Endodermal cell (in vitro differentiated cells): ENCODE data around the gene CASK. TPM values are rescaled to one million over a fixed set of nuclear protein-coding genes. Genes with fewer than 3 reads are reported as not detected.

Source experiments
- DNase-seq: peaks from one replicate; pipeline ENCODE4 v3.0.0-alpha.2; 2017
- H3K27ac ChIP-seq: 2 replicates; pipeline ENCODE4 v1.5.1; 2013; ENCODE audit warnings: mild to moderate bottlenecking, low read depth, low read length, moderate library complexity
- H3K27me3 ChIP-seq: 2 replicates; pipeline ENCODE4 v1.6.1; 2013; ENCODE audit warnings: mild to moderate bottlenecking, low read length, moderate library complexity; ENCODE audit not compliant: insufficient read depth, control insufficient read depth, poor library complexity, severe bottlenecking
- H3K36me3 ChIP-seq: 2 replicates; pipeline ENCODE4 v1.7.0; 2013; ENCODE audit warnings: mild to moderate bottlenecking, low read length, moderate library complexity; ENCODE audit not compliant: control insufficient read depth, insufficient read depth
- H3K4me1 ChIP-seq: one replicate; pipeline ENCODE4 v1.7.0; 2013; ENCODE audit warnings: low read length; ENCODE audit not compliant: control insufficient read depth, insufficient read depth
- H3K4me3 ChIP-seq: 2 replicates; pipeline ENCODE4 v1.5.1; 2013; ENCODE audit warnings: mild to moderate bottlenecking, low read length, moderate library complexity
- H3K9ac ChIP-seq: 2 replicates; pipeline ENCODE4 v1.6.1; 2013; ENCODE audit warnings: mild to moderate bottlenecking, low read length, moderate library complexity; ENCODE audit not compliant: poor library complexity, severe bottlenecking; ENCODE audit errors: extremely low read depth
- H3K9me3 ChIP-seq: 2 replicates; pipeline ENCODE4 v1.6.1; 2013; ENCODE audit warnings: mild to moderate bottlenecking, low read length, moderate library complexity; ENCODE audit not compliant: control insufficient read depth
- H3K27ac Mint-ChIP-seq: 2 replicates; pipeline ENCODE4 v1.8.0; 2020; ENCODE audit warnings: mixed read lengths
- H3K27me3 Mint-ChIP-seq: 2 replicates; pipeline ENCODE4 v1.8.0; 2021; ENCODE audit warnings: mild to moderate bottlenecking, mixed read lengths; ENCODE audit not compliant: insufficient read depth
- H3K36me3 Mint-ChIP-seq: 2 replicates; pipeline ENCODE4 v1.8.0; 2020; ENCODE audit warnings: low read depth, mixed read lengths
- H3K4me1 Mint-ChIP-seq: 2 replicates; pipeline ENCODE4 v1.8.0; 2020; ENCODE audit warnings: mixed read lengths
- H3K4me3 Mint-ChIP-seq: 2 replicates; pipeline ENCODE4 v1.8.0; 2020; ENCODE audit warnings: mild to moderate bottlenecking, moderate library complexity, mixed read lengths
- H3K9me3 Mint-ChIP-seq: 2 replicates; pipeline ENCODE4 v1.8.0; 2020; ENCODE audit warnings: mild to moderate bottlenecking, mixed read lengths
- WGBS, 2 experiments: methylation state at CpG; one replicate each; pipeline versions ENCODE4 v1.1.5 to v1.1.7; 2013; ENCODE audit warnings: missing lambda C conversion rate in 2 of 2, mixed read lengths in 1 of 2; ENCODE audit not compliant: insufficient coverage in 1 of 2, insufficient read length in 1 of 2; 5-methylcytosine and 5-hydroxymethylcytosine counted together
- total RNA-seq, 2 donors: library from RNA; stranded (reverse); fragmentation: NEBNext Ultra II Directional in 1 of 2; extraction: Animal tissue kit (Norgen Biotek cat#: 25700) in 1 of 2; gene quantifications; 2 replicates in 1 of 2; 3 replicates in 1 of 2; pipeline ENCODE4 v1.2.1, GENCODE V29; 2021
- TF ChIP-seq, protein P1 (sequence below): fragments of 200-600 bp; sonication (generic); conservative IDR thresholded peaks from 2 replicates; pipeline ENCODE4 v1.5.0; 2021; ENCODE audit warnings: antibody characterized with exemption, mild to moderate bottlenecking

CASK gene
- total RNA-seq, 2 donors from 2014 or later, result 79.1 to 87.1 TPM

DNA sequence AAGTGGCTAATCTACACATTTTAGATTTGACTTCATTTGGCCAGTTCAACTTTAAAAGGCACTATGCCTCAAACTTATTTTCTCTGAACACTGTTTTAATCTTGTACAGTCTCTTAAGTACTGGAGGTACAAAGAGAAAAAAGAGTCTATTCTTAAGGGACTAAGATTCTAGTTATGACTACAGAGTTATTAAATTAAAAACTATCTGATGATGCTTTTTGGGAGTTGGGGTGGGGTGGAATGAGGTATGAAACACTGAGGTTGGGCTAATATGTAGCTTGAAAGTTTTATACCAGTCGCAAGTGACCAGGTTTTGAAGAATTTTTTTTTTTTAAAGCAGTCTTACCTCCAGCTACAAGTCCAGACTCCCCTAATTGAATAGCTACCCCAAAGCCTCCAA lies 252.3 kb downstream of the CASK start:
- TF ChIP-seq, protein P1, sequence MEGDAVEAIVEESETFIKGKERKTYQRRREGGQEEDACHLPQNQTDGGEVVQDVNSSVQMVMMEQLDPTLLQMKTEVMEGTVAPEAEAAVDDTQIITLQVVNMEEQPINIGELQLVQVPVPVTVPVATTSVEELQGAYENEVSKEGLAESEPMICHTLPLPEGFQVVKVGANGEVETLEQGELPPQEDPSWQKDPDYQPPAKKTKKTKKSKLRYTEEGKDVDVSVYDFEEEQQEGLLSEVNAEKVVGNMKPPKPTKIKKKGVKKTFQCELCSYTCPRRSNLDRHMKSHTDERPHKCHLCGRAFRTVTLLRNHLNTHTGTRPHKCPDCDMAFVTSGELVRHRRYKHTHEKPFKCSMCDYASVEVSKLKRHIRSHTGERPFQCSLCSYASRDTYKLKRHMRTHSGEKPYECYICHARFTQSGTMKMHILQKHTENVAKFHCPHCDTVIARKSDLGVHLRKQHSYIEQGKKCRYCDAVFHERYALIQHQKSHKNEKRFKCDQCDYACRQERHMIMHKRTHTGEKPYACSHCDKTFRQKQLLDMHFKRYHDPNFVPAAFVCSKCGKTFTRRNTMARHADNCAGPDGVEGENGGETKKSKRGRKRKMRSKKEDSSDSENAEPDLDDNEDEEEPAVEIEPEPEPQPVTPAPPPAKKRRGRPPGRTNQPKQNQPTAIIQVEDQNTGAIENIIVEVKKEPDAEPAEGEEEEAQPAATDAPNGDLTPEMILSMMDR, result no peak
- Mint-ChIP-seq H3K4me1 (peaks cover 9% of the 10 kb centered on the region), H3K27ac (no peak overlapping the region), H3K36me3 (peaks cover 3% of the 10 kb centered on the region), H3K27me3 (no peaks in the 10 kb centered on the region), H3K4me3 (no peak overlapping the region), H3K9me3 (peaks cover 24% of the 10 kb centered on the region)
- Histone ChIP-seq H3K9me3 (no peaks in the 10 kb centered on the region), H3K9ac (no peak overlapping the region), H3K27me3 (no peaks in the 10 kb centered on the region), H3K4me3 (no peak overlapping the region), H3K36me3 (peaks cover 13% of the 10 kb centered on the region), H3K4me1 (no peaks in the 10 kb centered on the region), H3K27ac (no peak overlapping the region)
- 100% methylated on average over 1 of the region's 1 CpG; no CpG with 5 or more reads in 1 of the 2 experiments for WGBS, 2 experiments
- no peak for DNase-seq

DNA sequence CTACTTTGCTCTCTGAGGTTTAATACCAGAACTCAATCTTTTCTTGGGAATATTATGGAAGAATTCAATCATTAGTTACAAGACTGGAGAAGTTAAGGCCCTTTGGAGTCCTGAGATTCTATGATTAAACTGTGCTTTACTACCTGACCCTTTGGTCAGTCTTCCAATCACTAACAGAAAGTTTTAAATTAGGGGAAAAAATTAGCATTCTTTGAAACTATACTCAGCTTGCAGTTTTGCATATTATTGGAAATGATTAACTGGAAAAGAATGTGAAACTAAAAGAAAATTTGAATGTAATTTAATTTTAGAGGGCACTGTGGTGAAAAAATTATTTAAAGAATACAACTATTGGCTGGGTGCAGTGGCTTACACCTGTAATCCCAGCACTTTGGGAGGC lies 253.2 kb downstream of the CASK start:
- Histone ChIP-seq H3K27ac (no peak overlapping the region), H3K4me3 (no peak overlapping the region), H3K9ac (no peak overlapping the region), H3K9me3 (no peaks in the 10 kb centered on the region), H3K4me1 (no peaks in the 10 kb centered on the region), H3K27me3 (no peaks in the 10 kb centered on the region), H3K36me3 (peaks cover 18% of the 10 kb centered on the region)
- H3K4me1 Mint-ChIP-seq, result peaks cover 9% of the 10 kb centered on the region
- TF ChIP-seq, protein P1, result no peak
- peaks cover 26% of the 10 kb centered on the region for H3K9me3 Mint-ChIP-seq
- H3K27ac Mint-ChIP-seq, result no peak overlapping the region
- H3K27me3 Mint-ChIP-seq, result no peaks in the 10 kb centered on the region
- H3K4me3 Mint-ChIP-seq, result no peak overlapping the region
- no peak for DNase-seq
- H3K36me3 Mint-ChIP-seq, result peaks cover 3% of the 10 kb centered on the region

DNA sequence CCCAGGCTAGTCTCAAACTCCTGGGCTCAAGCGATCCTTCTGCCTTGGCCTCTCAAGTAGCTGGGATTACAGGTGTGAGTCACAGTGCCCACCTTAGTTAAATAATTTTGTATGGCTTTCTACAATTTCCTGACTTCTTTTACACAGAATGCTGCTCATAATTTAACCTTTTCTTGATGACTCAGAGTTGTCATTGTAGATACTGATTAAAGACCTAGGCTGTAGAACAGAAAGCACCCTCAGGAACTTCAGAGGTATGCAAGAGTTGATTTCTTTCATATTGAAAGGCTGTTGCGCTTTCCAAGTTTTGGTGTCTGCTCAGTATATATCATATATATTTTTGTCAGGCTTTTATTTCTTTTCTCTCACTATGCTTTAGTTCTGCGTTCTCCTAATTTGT lies 255.7 kb downstream of the CASK start:
- no peak overlapping the region for H3K27ac Mint-ChIP-seq
- H3K4me3 Mint-ChIP-seq, result no peak overlapping the region
- no peak overlapping the region for H3K9ac ChIP-seq
- DNase-seq, result no peak
- WGBS, 2 experiments, result 93% methylated on average over 2 of the region's 3 CpGs; no CpG with 5 or more reads in 1 of the 2 experiments
- no peaks in the 10 kb centered on the region for H3K4me1 ChIP-seq
- H3K4me3 ChIP-seq, result no peak overlapping the region
- no peaks in the 10 kb centered on the region for H3K4me1 Mint-ChIP-seq
- H3K27me3 Mint-ChIP-seq, result no peaks in the 10 kb centered on the region
- H3K9me3 ChIP-seq, result no peaks in the 10 kb centered on the region
- H3K9me3 Mint-ChIP-seq, result peaks cover 21% of the 10 kb centered on the region
- peaks cover 28% of the 10 kb centered on the region for H3K36me3 ChIP-seq
- no peak overlapping the region for H3K27ac ChIP-seq
- no peaks in the 10 kb centered on the region for H3K27me3 ChIP-seq
- peaks cover 3% of the 10 kb centered on the region for H3K36me3 Mint-ChIP-seq
- TF ChIP-seq, protein P1, result no peak
